ENCODE measurements around the gene OR8B12. TPM values are rescaled to one million over a fixed set of nuclear protein-coding genes. Genes with fewer than 3 reads are reported as not detected.

OR8B12 gene
- total RNA-seq, 1 experiment from 2014 or later = not detected

- no TSS peak for BruUV-seq (replicated peaks)
Measured at GRCh38 chr11:124510279-124510678, 33.2 kb downstream of the OR8B12 start.

More at GRCh38 chr11:124510279-124510678, 33.2 kb downstream of the OR8B12 start:
- Histone ChIP-seq H3K36me3 (ENCODE audit: control insufficient read depth in 1 of 2, insufficient read depth in 2 of 2, low read length in 2 of 2) (no peaks in the 10 kb centered on the region), H3K9me3 (ENCODE audit: control insufficient read depth in 1 of 2, insufficient read depth in 1 of 2, low read depth in 1 of 2, low read length in 2 of 2) (no peaks in the 10 kb centered on the region), H2AFZ (ENCODE audit: low read depth, low read length, poor library complexity, severe bottlenecking) (no peak overlapping the region), H4K20me1 (ENCODE audit: insufficient read depth) (no peaks in the 10 kb centered on the region; the same call in 1 of the 2 replicates), H3K9me2 (ENCODE audit: insufficient read depth) (no peaks in the 10 kb centered on the region), H3K4me3 (replicated peaks in 1 of 2; ENCODE audit: low read depth in 1 of 2, low read length in 2 of 2) (no peak overlapping the region), H3K4me2 (ENCODE audit: low read length) (no peak overlapping the region), H3K9ac (ENCODE audit: low read length) (no peak overlapping the region), H3K79me2 (ENCODE audit: insufficient read depth, low read length) (no peaks in the 10 kb centered on the region), H3K27ac (ENCODE audit: low read depth, low read length) (no peak overlapping the region), H3K4me1 (ENCODE audit: control insufficient read depth in 1 of 2, insufficient read depth in 2 of 2, low read length in 2 of 2) (no peaks in the 10 kb centered on the region), H3K27me3 (ENCODE audit: insufficient read depth, low read length) (peaks cover 49% of the 10 kb centered on the region)
- intact Hi-C loops (cut with micrococcal nuclease) = no loop called here
- DNase-seq (ENCODE audit: low read depth, low spot score) (no peak), ATAC-seq (no peak)
- CTCF ChIA-PET = no interaction called here
- TF ChIP-seq FOSL1 (IDR thresholded peaks at IDR 0.05; ENCODE audit: low read depth) (no peak), EZH2phosphoT487 (IDR thresholded peaks at IDR 0.05; ENCODE audit: borderline replicate concordance) (no peak), POLR2AphosphoS5 (IDR thresholded peaks at IDR 0.05; ENCODE audit: low read depth, low read length) (no peak), CEBPB (IDR thresholded peaks at IDR 0.05; ENCODE audit: low read depth) (no peak), ZNF274 (IDR thresholded peaks at IDR 0.05; ENCODE audit: low read depth, low read length) (no peak), RAD21 (IDR thresholded peaks at IDR 0.05; ENCODE audit: low read depth) (no peak), YY1 (IDR thresholded peaks at IDR 0.05; ENCODE audit: extremely low read depth, insufficient replicate concordance, low read depth, low read length) (no peak), SP1 (IDR thresholded peaks at IDR 0.05; ENCODE audit: low read depth) (no peak), MAX (IDR thresholded peaks at IDR 0.05) (no peak), POLR2A (IDR thresholded peaks at IDR 0.05; ENCODE audit: borderline replicate concordance, extremely low read depth, insufficient read depth, insufficient read length) (no peak), REST (IDR thresholded peaks at IDR 0.05; ENCODE audit: low read depth) (no peak), ATF3 (IDR thresholded peaks at IDR 0.05) (no peak), ELF1 (IDR thresholded peaks at IDR 0.05; ENCODE audit: borderline replicate concordance, low read depth) (no peak), TCF7L2 (IDR thresholded peaks at IDR 0.05; ENCODE audit: borderline replicate concordance, extremely low read depth, insufficient read depth, insufficient read length) (no peak), ZFX (IDR thresholded peaks at IDR 0.05) (no peak), SRF (IDR thresholded peaks at IDR 0.05; ENCODE audit: low read depth) (no peak), EZH2 (IDR thresholded peaks at IDR 0.05) (no peak), JUND (IDR thresholded peaks at IDR 0.05) (no peak)
- TF ChIP-seq, protein P1, sequence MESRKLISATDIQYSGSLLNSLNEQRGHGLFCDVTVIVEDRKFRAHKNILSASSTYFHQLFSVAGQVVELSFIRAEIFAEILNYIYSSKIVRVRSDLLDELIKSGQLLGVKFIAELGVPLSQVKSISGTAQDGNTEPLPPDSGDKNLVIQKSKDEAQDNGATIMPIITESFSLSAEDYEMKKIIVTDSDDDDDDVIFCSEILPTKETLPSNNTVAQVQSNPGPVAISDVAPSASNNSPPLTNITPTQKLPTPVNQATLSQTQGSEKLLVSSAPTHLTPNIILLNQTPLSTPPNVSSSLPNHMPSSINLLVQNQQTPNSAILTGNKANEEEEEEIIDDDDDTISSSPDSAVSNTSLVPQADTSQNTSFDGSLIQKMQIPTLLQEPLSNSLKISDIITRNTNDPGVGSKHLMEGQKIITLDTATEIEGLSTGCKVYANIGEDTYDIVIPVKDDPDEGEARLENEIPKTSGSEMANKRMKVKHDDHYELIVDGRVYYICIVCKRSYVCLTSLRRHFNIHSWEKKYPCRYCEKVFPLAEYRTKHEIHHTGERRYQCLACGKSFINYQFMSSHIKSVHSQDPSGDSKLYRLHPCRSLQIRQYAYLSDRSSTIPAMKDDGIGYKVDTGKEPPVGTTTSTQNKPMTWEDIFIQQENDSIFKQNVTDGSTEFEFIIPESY (IDR thresholded peaks at IDR 0.05; ENCODE audit: extremely low read depth, insufficient replicate concordance, low read length) = no peak
- TF ChIP-seq, protein P2, sequence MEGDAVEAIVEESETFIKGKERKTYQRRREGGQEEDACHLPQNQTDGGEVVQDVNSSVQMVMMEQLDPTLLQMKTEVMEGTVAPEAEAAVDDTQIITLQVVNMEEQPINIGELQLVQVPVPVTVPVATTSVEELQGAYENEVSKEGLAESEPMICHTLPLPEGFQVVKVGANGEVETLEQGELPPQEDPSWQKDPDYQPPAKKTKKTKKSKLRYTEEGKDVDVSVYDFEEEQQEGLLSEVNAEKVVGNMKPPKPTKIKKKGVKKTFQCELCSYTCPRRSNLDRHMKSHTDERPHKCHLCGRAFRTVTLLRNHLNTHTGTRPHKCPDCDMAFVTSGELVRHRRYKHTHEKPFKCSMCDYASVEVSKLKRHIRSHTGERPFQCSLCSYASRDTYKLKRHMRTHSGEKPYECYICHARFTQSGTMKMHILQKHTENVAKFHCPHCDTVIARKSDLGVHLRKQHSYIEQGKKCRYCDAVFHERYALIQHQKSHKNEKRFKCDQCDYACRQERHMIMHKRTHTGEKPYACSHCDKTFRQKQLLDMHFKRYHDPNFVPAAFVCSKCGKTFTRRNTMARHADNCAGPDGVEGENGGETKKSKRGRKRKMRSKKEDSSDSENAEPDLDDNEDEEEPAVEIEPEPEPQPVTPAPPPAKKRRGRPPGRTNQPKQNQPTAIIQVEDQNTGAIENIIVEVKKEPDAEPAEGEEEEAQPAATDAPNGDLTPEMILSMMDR (IDR thresholded peaks at IDR 0.05 in 2 of 3, conservative IDR thresholded peaks at IDR 0.05 in 1 of 3; ENCODE audit: borderline replicate concordance in 1 of 3, insufficient read depth in 1 of 3, low read depth in 2 of 3, low read length in 2 of 3) = no peak
- RAD21 ChIA-PET (ENCODE audit: low non-redundant PET in 1 of 2, low total read pairs in 2 of 2, uncharacterized antibody in 2 of 2, unreplicated experiment in 2 of 2) = no interaction called here
- POLR2A ChIA-PET = no interaction called here

Measured in HCT116 (cell line).